ENCODE results near the gene CDKAL1. TPM values are rescaled to one million over a fixed set of nuclear protein-coding genes. Genes with fewer than 3 reads are reported as not detected.
"Not testable (repeated sequence)": the region's sequence is repeated elsewhere in the genome, so short reads cannot be mapped to it uniquely, and the experiment has no call there.

CDKAL1 gene
- total RNA-seq, 2 experiments from 2014 or later, result 20.4 TPM

GRCh38 chr6:20746805-20747558 lies 212.7 kb downstream of the CDKAL1 start:
- H3K9me3 Mint-ChIP-seq, result peaks cover 1% of the 10 kb centered on the region
- CTCF ChIA-PET, result interaction anchor here (0.5 kb wide), 1 partner anchor 763 kb away, joined by 4 read pairs; no protein-coding TSS in a partner anchor
- no peak overlapping the region for H3K27ac Mint-ChIP-seq
- no peak overlapping the region for H3K4me3 Mint-ChIP-seq
- intact Hi-C loops (cut with micrococcal nuclease), result no loop called here
- H3K27me3 Mint-ChIP-seq (ENCODE audit: low read depth), result no peaks in the 10 kb centered on the region
- H3K4me1 Mint-ChIP-seq (ENCODE audit: low read depth), result peaks cover 28% of the 10 kb centered on the region
- DNase-seq, result peak; percentile 39
- H3K36me3 Mint-ChIP-seq (ENCODE audit: low read depth), result peaks cover 10% of the 10 kb centered on the region

GRCh38 chr6:20747991-20748390 lies 213.7 kb downstream of the CDKAL1 start:
- CTCF ChIA-PET, result interaction anchor here (0.5 kb wide), 1 partner anchor 762 kb away, joined by 4 read pairs; no protein-coding TSS in a partner anchor
- peaks cover 9% of the 10 kb centered on the region for H3K36me3 Mint-ChIP-seq (ENCODE audit: low read depth)
- DNase-seq, result no peak
- no peaks in the 10 kb centered on the region for H3K9me3 Mint-ChIP-seq
- H3K4me1 Mint-ChIP-seq (ENCODE audit: low read depth), result peaks cover 28% of the 10 kb centered on the region
- H3K4me3 Mint-ChIP-seq, result no peak overlapping the region
- no peaks in the 10 kb centered on the region for H3K27me3 Mint-ChIP-seq (ENCODE audit: low read depth)
- intact Hi-C loops (cut with micrococcal nuclease), result no loop called here
- no peak overlapping the region for H3K27ac Mint-ChIP-seq

GRCh38 chr6:20751293-20751935 lies 217.2 kb downstream of the CDKAL1 start:
- peaks cover 4% of the 10 kb centered on the region for H3K9me3 Mint-ChIP-seq
- H3K4me1 Mint-ChIP-seq (ENCODE audit: low read depth), result peaks cover 20% of the 10 kb centered on the region
- H3K4me3 Mint-ChIP-seq, result no peak overlapping the region
- H3K36me3 Mint-ChIP-seq (ENCODE audit: low read depth), result peaks cover 13% of the 10 kb centered on the region
- no peak for DNase-seq
- H3K27ac Mint-ChIP-seq, result no peak overlapping the region
- H3K27me3 Mint-ChIP-seq (ENCODE audit: low read depth), result no peaks in the 10 kb centered on the region
- CTCF ChIA-PET, result no interaction called here
- intact Hi-C loops (cut with micrococcal nuclease), result no loop called here

- CTCF ChIA-PET, result no interaction called here
- peaks cover 19% of the 10 kb centered on the region for H3K36me3 Mint-ChIP-seq (ENCODE audit: low read depth)
- no peak overlapping the region for H3K27ac Mint-ChIP-seq
- no peak overlapping the region for H3K4me3 Mint-ChIP-seq
- H3K9me3 Mint-ChIP-seq, result peaks cover 4% of the 10 kb centered on the region
- DNase-seq, result no peak
- intact Hi-C loops (cut with micrococcal nuclease), result no loop called here
- H3K27me3 Mint-ChIP-seq (ENCODE audit: low read depth), result no peaks in the 10 kb centered on the region
- peaks cover 3% of the 10 kb centered on the region for H3K4me1 Mint-ChIP-seq (ENCODE audit: low read depth)
Observed at GRCh38 chr6:20755631-20756030, 221.4 kb downstream of the CDKAL1 start.

- H3K4me3 Mint-ChIP-seq; H3K9me3 Mint-ChIP-seq; DNase-seq; H3K27me3 Mint-ChIP-seq (ENCODE audit: low read depth); H3K27ac Mint-ChIP-seq; H3K4me1 Mint-ChIP-seq (ENCODE audit: low read depth); intact Hi-C loops (cut with micrococcal nuclease): not testable (repeated sequence)
- H3K36me3 Mint-ChIP-seq (ENCODE audit: low read depth), result peaks cover 22% of the 10 kb centered on the region
- CTCF ChIA-PET, result interaction anchor here (0.6 kb wide), 1 partner anchor 889 kb away, joined by 3 read pairs; no protein-coding TSS in a partner anchor
Observed at GRCh38 chr6:20756584-20757147, 222.4 kb downstream of the CDKAL1 start.

GRCh38 chr6:20757761-20758160 lies 223.5 kb downstream of the CDKAL1 start:
- no peak for DNase-seq
- H3K4me3 Mint-ChIP-seq, result no peak overlapping the region
- CTCF ChIA-PET, result no interaction called here
- no peak overlapping the region for H3K27ac Mint-ChIP-seq
- H3K27me3 Mint-ChIP-seq (ENCODE audit: low read depth), result no peaks in the 10 kb centered on the region
- peaks cover 4% of the 10 kb centered on the region for H3K9me3 Mint-ChIP-seq
- intact Hi-C loops (cut with micrococcal nuclease), result no loop called here
- H3K36me3 Mint-ChIP-seq (ENCODE audit: low read depth), result peaks cover 20% of the 10 kb centered on the region
- peaks cover 3% of the 10 kb centered on the region for H3K4me1 Mint-ChIP-seq (ENCODE audit: low read depth)

GRCh38 chr6:20763296-20763695 lies 229.0 kb downstream of the CDKAL1 start:
- Mint-ChIP-seq H3K9me3 (no peaks in the 10 kb centered on the region), H3K4me1 (ENCODE audit: low read depth) (no peaks in the 10 kb centered on the region), H3K27ac (no peak overlapping the region), H3K4me3 (no peak overlapping the region), H3K36me3 (ENCODE audit: low read depth) (peaks cover 14% of the 10 kb centered on the region), H3K27me3 (ENCODE audit: low read depth) (no peaks in the 10 kb centered on the region)
- CTCF ChIA-PET, result interaction anchor here (0.6 kb wide), 1 partner anchor 174 kb away, joined by 3 read pairs; no protein-coding TSS in a partner anchor
- no peak for DNase-seq
- intact Hi-C loops (cut with micrococcal nuclease), result no loop called here

GRCh38 chr6:20769631-20770030 lies 235.4 kb downstream of the CDKAL1 start:
- H3K36me3 Mint-ChIP-seq (ENCODE audit: low read depth), result peaks cover 15% of the 10 kb centered on the region
- H3K9me3 Mint-ChIP-seq, result no peaks in the 10 kb centered on the region
- no peak overlapping the region for H3K27ac Mint-ChIP-seq
- no peak for DNase-seq
- no peak overlapping the region for H3K4me3 Mint-ChIP-seq
- intact Hi-C loops (cut with micrococcal nuclease), result no loop called here
- no peaks in the 10 kb centered on the region for H3K27me3 Mint-ChIP-seq (ENCODE audit: low read depth)
- CTCF ChIA-PET, result no interaction called here
- H3K4me1 Mint-ChIP-seq (ENCODE audit: low read depth), result no peaks in the 10 kb centered on the region

GRCh38 chr6:20770773-20771172 lies 236.5 kb downstream of the CDKAL1 start:
- no peak for DNase-seq
- Mint-ChIP-seq H3K4me3 (no peak overlapping the region), H3K9me3 (no peaks in the 10 kb centered on the region), H3K36me3 (ENCODE audit: low read depth) (peaks cover 12% of the 10 kb centered on the region), H3K27ac (no peak overlapping the region), H3K27me3 (ENCODE audit: low read depth) (no peaks in the 10 kb centered on the region), H3K4me1 (ENCODE audit: low read depth) (no peaks in the 10 kb centered on the region)
- intact Hi-C loops (cut with micrococcal nuclease), result no loop called here
- CTCF ChIA-PET, result no interaction called here

GRCh38 chr6:20771409-20771808 lies 237.2 kb downstream of the CDKAL1 start:
- intact Hi-C loops (cut with micrococcal nuclease), result no loop called here
- CTCF ChIA-PET, result no interaction called here
- H3K27me3 Mint-ChIP-seq (ENCODE audit: low read depth), result no peaks in the 10 kb centered on the region
- H3K36me3 Mint-ChIP-seq (ENCODE audit: low read depth), result peaks cover 12% of the 10 kb centered on the region
- no peak overlapping the region for H3K27ac Mint-ChIP-seq
- no peaks in the 10 kb centered on the region for H3K9me3 Mint-ChIP-seq
- no peaks in the 10 kb centered on the region for H3K4me1 Mint-ChIP-seq (ENCODE audit: low read depth)
- no peak for DNase-seq
- H3K4me3 Mint-ChIP-seq, result no peak overlapping the region

GRCh38 chr6:20773822-20774221 lies 239.6 kb downstream of the CDKAL1 start:
- no peak overlapping the region for H3K4me3 Mint-ChIP-seq
- no peak overlapping the region for H3K27ac Mint-ChIP-seq
- no peaks in the 10 kb centered on the region for H3K9me3 Mint-ChIP-seq
- CTCF ChIA-PET, result no interaction called here
- H3K36me3 Mint-ChIP-seq (ENCODE audit: low read depth), result peaks cover 12% of the 10 kb centered on the region
- no peak for DNase-seq
- H3K4me1 Mint-ChIP-seq (ENCODE audit: low read depth), result no peaks in the 10 kb centered on the region
- intact Hi-C loops (cut with micrococcal nuclease), result no loop called here
- no peaks in the 10 kb centered on the region for H3K27me3 Mint-ChIP-seq (ENCODE audit: low read depth)

GRCh38 chr6:20775981-20776380 lies 241.7 kb downstream of the CDKAL1 start:
- Mint-ChIP-seq H3K27ac (no peak overlapping the region), H3K36me3 (ENCODE audit: low read depth) (peaks cover 12% of the 10 kb centered on the region), H3K4me3 (no peak overlapping the region), H3K4me1 (ENCODE audit: low read depth) (no peaks in the 10 kb centered on the region), H3K9me3 (no peaks in the 10 kb centered on the region), H3K27me3 (ENCODE audit: low read depth) (no peaks in the 10 kb centered on the region)
- intact Hi-C loops (cut with micrococcal nuclease), result no loop called here
- CTCF ChIA-PET, result no interaction called here
- no peak for DNase-seq
